Measurements from ENCODE around the gene CAMK2A.

- TF ChIP-seq POLR2AphosphoS5 (IDR thresholded peaks at IDR 0.05; ENCODE audit: low read depth, low read length) (no peak), POLR2A (IDR thresholded peaks at IDR 0.05; ENCODE audit: low read depth, low read length) (no peak), SPI1 (IDR thresholded peaks at IDR 0.05; ENCODE audit: low read depth, low read length) (no peak)
Observed at GRCh38 chr5:150255659-150256409, 33.7 kb downstream of the CAMK2A start.
